Measurements from ENCODE around the gene SNPH.

Gene SNPH

GRCh38 chr20:1345030-1345755, 79.1 kb downstream of the SNPH start:
- DNase-seq: no peak

GRCh38 chr20:1345756-1346093, 79.6 kb downstream of the SNPH start:
- no peak for DNase-seq

- DNase-seq: no peak
Observed at GRCh38 chr20:1346315-1346969, 80.3 kb downstream of the SNPH start.

- DNase-seq: no peak
Observed at GRCh38 chr20:1353956-1354355, 87.9 kb downstream of the SNPH start.

- no peak for DNase-seq
Observed at GRCh38 chr20:1357921-1358671, 92.0 kb downstream of the SNPH start.

Data from DMS 273 treated with DMSO at 0.1 percent for 48 hours (cell line).